Measurements from ENCODE around the gene KCNMA1.

GRCh38 chr10:77446700-77447099, 190.9 kb downstream of the KCNMA1 start:
- no peak for TF ChIP-seq CTCF (IDR thresholded peaks at IDR 0.05)
- no peak for TF ChIP-seq EP300 (IDR thresholded peaks at IDR 0.05)
